ENCODE data around the gene CYB561D2. TPM values are rescaled to one million over a fixed set of nuclear protein-coding genes. Genes with fewer than 3 reads are reported as not detected.

The CYB561D2 gene
- total and polyA plus RNA-seq, 2 of the 13 experiments (the other 11 are each of a cell fraction or from before 2014, with no cell fraction given): 11.1 to 17.2 TPM

DNA sequence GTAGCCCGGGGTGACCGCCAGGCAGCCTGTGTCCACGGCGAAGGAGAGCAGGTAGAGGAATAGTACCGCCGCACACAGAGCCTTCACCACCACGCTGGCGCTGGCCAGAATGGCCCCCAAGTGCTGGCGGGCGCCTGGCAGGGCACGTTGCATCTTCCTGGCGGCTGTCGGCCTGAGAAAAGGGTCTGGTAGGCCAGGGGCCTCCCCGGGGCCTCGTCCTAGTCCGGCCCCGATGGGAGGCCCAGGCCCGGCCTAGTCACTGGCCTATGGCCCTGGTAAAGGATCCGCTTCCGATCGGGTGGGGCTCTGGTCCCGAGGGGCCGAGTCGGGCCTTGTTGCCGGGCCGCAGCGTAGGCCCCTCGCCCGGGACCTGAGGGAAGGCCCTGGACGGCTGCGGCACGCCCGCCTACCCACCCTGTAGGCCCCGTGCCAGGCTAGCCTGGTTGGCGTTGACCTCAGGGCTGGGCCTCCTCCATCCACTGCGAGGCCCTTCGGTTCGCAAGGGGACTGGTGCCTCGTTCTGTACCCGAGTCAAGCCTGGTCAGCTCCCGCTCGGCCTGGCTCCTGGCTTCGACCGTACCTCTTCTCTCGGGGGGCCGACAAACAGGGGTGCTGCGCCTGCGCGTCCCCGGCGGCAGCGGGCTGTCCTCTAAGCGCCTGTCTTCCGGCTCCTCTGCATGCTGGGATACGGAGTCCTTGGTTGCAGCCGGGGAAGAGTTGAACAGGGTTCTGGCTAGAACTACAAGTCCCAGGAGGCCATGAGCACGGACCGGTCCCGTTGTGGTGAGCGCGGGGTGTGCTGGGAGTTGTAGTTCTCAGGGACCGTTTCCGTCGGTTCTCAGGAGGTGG is 8.5 kb downstream of the CYB561D2 start, which contains the start of gene TMEM115 (continued):
- TF ChIP-seq, protein P1, sequence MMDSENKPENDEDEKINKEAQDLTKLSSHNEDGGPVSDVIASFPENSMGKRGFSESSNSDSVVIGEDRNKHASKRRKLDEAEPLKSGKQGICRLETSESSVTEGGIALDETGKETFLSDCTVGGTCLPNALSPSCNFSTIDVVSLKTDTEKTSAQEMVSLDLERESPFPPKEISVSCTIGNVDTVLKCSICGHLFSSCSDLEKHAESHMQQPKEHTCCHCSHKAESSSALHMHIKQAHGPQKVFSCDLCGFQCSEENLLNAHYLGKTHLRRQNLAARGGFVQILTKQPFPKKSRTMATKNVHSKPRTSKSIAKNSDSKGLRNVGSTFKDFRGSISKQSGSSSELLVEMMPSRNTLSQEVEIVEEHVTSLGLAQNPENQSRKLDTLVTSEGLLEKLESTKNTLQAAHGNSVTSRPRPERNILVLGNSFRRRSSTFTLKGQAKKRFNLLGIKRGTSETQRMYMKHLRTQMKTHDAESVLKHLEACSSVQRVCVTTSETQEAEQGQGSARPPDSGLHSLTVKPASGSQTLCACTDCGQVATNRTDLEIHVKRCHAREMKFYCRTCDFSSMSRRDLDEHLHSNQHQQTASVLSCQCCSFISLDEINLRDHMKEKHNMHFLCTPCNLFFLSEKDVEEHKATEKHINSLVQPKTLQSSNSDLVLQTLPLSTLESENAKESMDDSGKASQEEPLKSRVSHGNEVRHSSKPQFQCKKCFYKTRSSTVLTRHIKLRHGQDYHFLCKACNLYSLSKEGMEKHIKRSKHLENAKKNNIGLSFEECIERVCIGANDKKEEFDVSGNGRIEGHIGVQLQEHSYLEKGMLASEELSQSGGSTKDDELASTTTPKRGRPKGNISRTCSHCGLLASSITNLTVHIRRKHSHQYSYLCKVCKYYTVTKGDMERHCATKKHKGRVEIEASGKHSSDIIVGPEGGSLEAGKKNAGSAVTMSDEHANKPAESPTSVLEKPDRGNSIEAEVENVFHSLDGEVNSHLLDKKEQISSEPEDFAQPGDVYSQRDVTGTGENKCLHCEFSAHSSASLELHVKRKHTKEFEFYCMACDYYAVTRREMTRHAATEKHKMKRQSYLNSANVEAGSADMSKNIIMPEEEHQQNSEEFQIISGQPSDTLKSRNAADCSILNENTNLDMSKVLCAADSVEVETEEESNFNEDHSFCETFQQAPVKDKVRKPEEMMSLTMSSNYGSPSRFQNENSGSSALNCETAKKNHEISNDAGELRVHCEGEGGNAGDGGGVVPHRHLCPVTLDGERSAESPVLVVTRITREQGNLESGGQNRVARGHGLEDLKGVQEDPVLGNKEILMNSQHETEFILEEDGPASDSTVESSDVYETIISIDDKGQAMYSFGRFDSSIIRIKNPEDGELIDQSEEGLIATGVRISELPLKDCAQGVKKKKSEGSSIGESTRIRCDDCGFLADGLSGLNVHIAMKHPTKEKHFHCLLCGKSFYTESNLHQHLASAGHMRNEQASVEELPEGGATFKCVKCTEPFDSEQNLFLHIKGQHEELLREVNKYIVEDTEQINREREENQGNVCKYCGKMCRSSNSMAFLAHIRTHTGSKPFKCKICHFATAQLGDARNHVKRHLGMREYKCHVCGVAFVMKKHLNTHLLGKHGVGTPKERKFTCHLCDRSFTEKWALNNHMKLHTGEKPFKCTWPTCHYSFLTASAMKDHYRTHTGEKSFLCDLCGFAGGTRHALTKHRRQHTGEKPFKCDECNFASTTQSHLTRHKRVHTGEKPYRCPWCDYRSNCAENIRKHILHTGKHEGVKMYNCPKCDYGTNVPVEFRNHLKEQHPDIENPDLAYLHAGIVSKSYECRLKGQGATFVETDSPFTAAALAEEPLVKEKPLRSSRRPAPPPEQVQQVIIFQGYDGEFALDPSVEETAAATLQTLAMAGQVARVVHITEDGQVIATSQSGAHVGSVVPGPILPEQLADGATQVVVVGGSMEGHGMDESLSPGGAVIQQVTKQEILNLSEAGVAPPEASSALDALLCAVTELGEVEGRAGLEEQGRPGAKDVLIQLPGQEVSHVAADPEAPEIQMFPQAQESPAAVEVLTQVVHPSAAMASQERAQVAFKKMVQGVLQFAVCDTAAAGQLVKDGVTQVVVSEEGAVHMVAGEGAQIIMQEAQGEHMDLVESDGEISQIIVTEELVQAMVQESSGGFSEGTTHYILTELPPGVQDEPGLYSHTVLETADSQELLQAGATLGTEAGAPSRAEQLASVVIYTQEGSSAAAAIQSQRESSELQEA (CRISPR knock-in tag; IDR thresholded peaks at IDR 0.05; ENCODE audit: not compliant biosample characterization): peak; percentile 68
- TF ChIP-seq ZNF282 (IDR thresholded peaks at IDR 0.05; ENCODE audit: partially characterized antibody) (no peak), RNF2 (conservative IDR thresholded peaks at IDR 0.05; ENCODE audit: low read depth) (peak; percentile 94), MZF1 (CRISPR knock-in tag; IDR thresholded peaks at IDR 0.05; ENCODE audit: borderline replicate concordance) (peak; percentile 32; the same call in 1 of the 2 replicates), ZNF20 (CRISPR knock-in tag; IDR thresholded peaks at IDR 0.05) (no peak), TGIF2 (CRISPR knock-in tag; IDR thresholded peaks at IDR 0.05) (no peak), CBFB (CRISPR knock-in tag; IDR thresholded peaks at IDR 0.05) (peak; percentile 95), SRSF4 (IDR thresholded peaks at IDR 0.05; ENCODE audit: low read depth, low read length, poor library complexity, severe bottlenecking) (no peak), RELA (CRISPR knock-in tag; IDR thresholded peaks at IDR 0.05) (peak; percentile 27; the same call in 1 of the 2 replicates), ZNF891 (CRISPR knock-in tag; IDR thresholded peaks at IDR 0.05) (peak; percentile 85), SP5 (CRISPR knock-in tag; IDR thresholded peaks at IDR 0.05; ENCODE audit: borderline replicate concordance, low read depth) (peak; percentile 8; the same call in 1 of the 2 replicates), MEF2D (CRISPR knock-in tag; IDR thresholded peaks at IDR 0.05) (peak; percentile 51; the same call in 1 of the 2 replicates)
- TF ChIP-seq, protein P2, sequence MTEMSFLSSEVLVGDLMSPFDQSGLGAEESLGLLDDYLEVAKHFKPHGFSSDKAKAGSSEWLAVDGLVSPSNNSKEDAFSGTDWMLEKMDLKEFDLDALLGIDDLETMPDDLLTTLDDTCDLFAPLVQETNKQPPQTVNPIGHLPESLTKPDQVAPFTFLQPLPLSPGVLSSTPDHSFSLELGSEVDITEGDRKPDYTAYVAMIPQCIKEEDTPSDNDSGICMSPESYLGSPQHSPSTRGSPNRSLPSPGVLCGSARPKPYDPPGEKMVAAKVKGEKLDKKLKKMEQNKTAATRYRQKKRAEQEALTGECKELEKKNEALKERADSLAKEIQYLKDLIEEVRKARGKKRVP (CRISPR knock-in tag; IDR thresholded peaks at IDR 0.05): no peak
- TF ChIP-seq, protein P3, sequence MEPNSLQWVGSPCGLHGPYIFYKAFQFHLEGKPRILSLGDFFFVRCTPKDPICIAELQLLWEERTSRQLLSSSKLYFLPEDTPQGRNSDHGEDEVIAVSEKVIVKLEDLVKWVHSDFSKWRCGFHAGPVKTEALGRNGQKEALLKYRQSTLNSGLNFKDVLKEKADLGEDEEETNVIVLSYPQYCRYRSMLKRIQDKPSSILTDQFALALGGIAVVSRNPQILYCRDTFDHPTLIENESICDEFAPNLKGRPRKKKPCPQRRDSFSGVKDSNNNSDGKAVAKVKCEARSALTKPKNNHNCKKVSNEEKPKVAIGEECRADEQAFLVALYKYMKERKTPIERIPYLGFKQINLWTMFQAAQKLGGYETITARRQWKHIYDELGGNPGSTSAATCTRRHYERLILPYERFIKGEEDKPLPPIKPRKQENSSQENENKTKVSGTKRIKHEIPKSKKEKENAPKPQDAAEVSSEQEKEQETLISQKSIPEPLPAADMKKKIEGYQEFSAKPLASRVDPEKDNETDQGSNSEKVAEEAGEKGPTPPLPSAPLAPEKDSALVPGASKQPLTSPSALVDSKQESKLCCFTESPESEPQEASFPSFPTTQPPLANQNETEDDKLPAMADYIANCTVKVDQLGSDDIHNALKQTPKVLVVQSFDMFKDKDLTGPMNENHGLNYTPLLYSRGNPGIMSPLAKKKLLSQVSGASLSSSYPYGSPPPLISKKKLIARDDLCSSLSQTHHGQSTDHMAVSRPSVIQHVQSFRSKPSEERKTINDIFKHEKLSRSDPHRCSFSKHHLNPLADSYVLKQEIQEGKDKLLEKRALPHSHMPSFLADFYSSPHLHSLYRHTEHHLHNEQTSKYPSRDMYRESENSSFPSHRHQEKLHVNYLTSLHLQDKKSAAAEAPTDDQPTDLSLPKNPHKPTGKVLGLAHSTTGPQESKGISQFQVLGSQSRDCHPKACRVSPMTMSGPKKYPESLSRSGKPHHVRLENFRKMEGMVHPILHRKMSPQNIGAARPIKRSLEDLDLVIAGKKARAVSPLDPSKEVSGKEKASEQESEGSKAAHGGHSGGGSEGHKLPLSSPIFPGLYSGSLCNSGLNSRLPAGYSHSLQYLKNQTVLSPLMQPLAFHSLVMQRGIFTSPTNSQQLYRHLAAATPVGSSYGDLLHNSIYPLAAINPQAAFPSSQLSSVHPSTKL (CRISPR knock-in tag; IDR thresholded peaks at IDR 0.05): peak; percentile 36
